ENCODE data around the gene SELENOK.

The SELENOK gene

GRCh38 chr3:53863145-53863544, 28.5 kb downstream of the SELENOK start:
- Mint-ChIP-seq H3K4me3 (no peak overlapping the region), H3K4me1 (peaks cover 7% of the 10 kb centered on the region), H3K27ac (no peak overlapping the region), H3K9me3 (no peaks in the 10 kb centered on the region), H3K27me3 (no peaks in the 10 kb centered on the region), H3K36me3 (peaks cover 31% of the 10 kb centered on the region)
- ATAC-seq (ENCODE audit: low read depth) = no peak
- DNase-seq (ENCODE audit: low spot score in 2 of 2) = no peak

- Mint-ChIP-seq H3K4me1 (peaks cover 11% of the 10 kb centered on the region), H3K9me3 (no peaks in the 10 kb centered on the region), H3K4me3 (no peak overlapping the region), H3K27ac (no peak overlapping the region), H3K36me3 (peaks cover 22% of the 10 kb centered on the region), H3K27me3 (no peaks in the 10 kb centered on the region)
- no peak for ATAC-seq (ENCODE audit: low read depth)
- DNase-seq (ENCODE audit: low spot score in 2 of 2) = no peak
These were observed 29.4 kb downstream of the SELENOK start for GRCh38 chr3:53862241-53862640.

GRCh38 chr3:53860196-53860595, 31.5 kb downstream of the SELENOK start:
- DNase-seq (ENCODE audit: low spot score in 2 of 2) (no peak), ATAC-seq (ENCODE audit: low read depth) (no peak)
- Mint-ChIP-seq H3K4me1 (peaks cover 23% of the 10 kb centered on the region), H3K27ac (no peak overlapping the region), H3K36me3 (peaks cover 19% of the 10 kb centered on the region), H3K4me3 (no peak overlapping the region), H3K9me3 (no peaks in the 10 kb centered on the region), H3K27me3 (no peaks in the 10 kb centered on the region)

- no peak overlapping the region for H3K4me3 Mint-ChIP-seq
- H3K4me1 Mint-ChIP-seq = peaks cover 23% of the 10 kb centered on the region
- no peaks in the 10 kb centered on the region for H3K9me3 Mint-ChIP-seq
- H3K36me3 Mint-ChIP-seq = peaks cover 14% of the 10 kb centered on the region
- no peak overlapping the region for H3K27ac Mint-ChIP-seq
- H3K27me3 Mint-ChIP-seq = no peaks in the 10 kb centered on the region
- DNase-seq (ENCODE audit: low spot score in 2 of 2) = no peak
- ATAC-seq (ENCODE audit: low read depth) = no peak
These were observed 32.5 kb downstream of the SELENOK start for GRCh38 chr3:53859178-53859577.

- Mint-ChIP-seq H3K27me3 (no peaks in the 10 kb centered on the region), H3K36me3 (peaks cover 11% of the 10 kb centered on the region), H3K9me3 (no peaks in the 10 kb centered on the region), H3K27ac (no peak overlapping the region), H3K4me3 (no peak overlapping the region), H3K4me1 (peaks cover 23% of the 10 kb centered on the region)
- no peak for DNase-seq (ENCODE audit: low spot score in 2 of 2)
- ATAC-seq (ENCODE audit: low read depth) = no peak
These were observed 33.4 kb downstream of the SELENOK start for GRCh38 chr3:53858096-53858741.

- H3K4me3 Mint-ChIP-seq = no peak overlapping the region
- no peaks in the 10 kb centered on the region for H3K9me3 Mint-ChIP-seq
- H3K27me3 Mint-ChIP-seq = no peaks in the 10 kb centered on the region
- H3K4me1 Mint-ChIP-seq = peaks cover 19% of the 10 kb centered on the region
- DNase-seq (ENCODE audit: low spot score in 2 of 2) (no peak), ATAC-seq (ENCODE audit: low read depth) (peak; percentile 60)
- H3K36me3 Mint-ChIP-seq = peaks cover 5% of the 10 kb centered on the region
- H3K27ac Mint-ChIP-seq = no peak overlapping the region
These were observed 34.7 kb downstream of the SELENOK start for GRCh38 chr3:53856964-53857363.

GRCh38 chr3:53850895-53851294, 40.8 kb downstream of the SELENOK start:
- Mint-ChIP-seq H3K27ac (no peak overlapping the region), H3K4me3 (no peak overlapping the region), H3K4me1 (peaks cover 2% of the 10 kb centered on the region), H3K9me3 (no peaks in the 10 kb centered on the region), H3K36me3 (no peaks in the 10 kb centered on the region), H3K27me3 (peaks cover 15% of the 10 kb centered on the region)
- ATAC-seq (ENCODE audit: low read depth) (no peak), DNase-seq (ENCODE audit: low spot score in 2 of 2) (no peak)

GRCh38 chr3:53849916-53850315, 41.7 kb downstream of the SELENOK start:
- Mint-ChIP-seq H3K4me1 (peaks cover 3% of the 10 kb centered on the region), H3K27me3 (peaks cover 15% of the 10 kb centered on the region), H3K4me3 (no peak overlapping the region), H3K9me3 (no peaks in the 10 kb centered on the region), H3K36me3 (no peaks in the 10 kb centered on the region), H3K27ac (no peak overlapping the region)
- ATAC-seq (ENCODE audit: low read depth) (no peak), DNase-seq (ENCODE audit: low spot score in 2 of 2) (no peak)

GRCh38 chr3:53846851-53847155, 44.9 kb downstream of the SELENOK start:
- Mint-ChIP-seq H3K27me3 (peaks cover 18% of the 10 kb centered on the region), H3K4me1 (peaks cover 14% of the 10 kb centered on the region), H3K4me3 (peak overlapping the region; percentile 76), H3K27ac (no peak overlapping the region), H3K9me3 (no peaks in the 10 kb centered on the region), H3K36me3 (no peaks in the 10 kb centered on the region)
- ATAC-seq (ENCODE audit: low read depth) = no peak
- no peak for DNase-seq (ENCODE audit: low spot score in 2 of 2)

- peak; percentile 76 for ATAC-seq (ENCODE audit: low read depth)
- Mint-ChIP-seq H3K4me3 (peak within 1 kb of the TSS; percentile 76), H3K9me3 (no peaks in the 10 kb centered on the region), H3K27me3 (peaks cover 18% of the 10 kb centered on the region), H3K36me3 (no peaks in the 10 kb centered on the region), H3K27ac (no peak within 1 kb of the TSS), H3K4me1 (peaks cover 14% of the 10 kb centered on the region)
- peak; percentile 22 to 33 for DNase-seq (ENCODE audit: low spot score in 2 of 2)
These were observed 45.4 kb downstream of the SELENOK start, which contains the start of the genes CHDH and IL17RB for GRCh38 chr3:53846134-53846850. TSS of gene CHDH (minus strand) at chr3:53846419. CDS start at chr3:53824008, 22,411 bp downstream. TSS of gene IL17RB (plus strand) at chr3:53846568. CDS start at chr3:53846589, 21 bp downstream.

- peaks cover 14% of the 10 kb centered on the region for H3K4me1 Mint-ChIP-seq
- DNase-seq (ENCODE audit: low spot score in 2 of 2) (no peak), ATAC-seq (ENCODE audit: low read depth) (peak; percentile 22)
- peak overlapping the region; percentile 67 for H3K4me3 Mint-ChIP-seq
- no peaks in the 10 kb centered on the region for H3K9me3 Mint-ChIP-seq
- no peak overlapping the region for H3K27ac Mint-ChIP-seq
- peaks cover 18% of the 10 kb centered on the region for H3K27me3 Mint-ChIP-seq
- H3K36me3 Mint-ChIP-seq = no peaks in the 10 kb centered on the region
These were observed 45.9 kb downstream of the SELENOK start for GRCh38 chr3:53845881-53846133.

GRCh38 chr3:53845103-53845880, 46.4 kb downstream of the SELENOK start:
- Mint-ChIP-seq H3K4me1 (peaks cover 14% of the 10 kb centered on the region), H3K27ac (no peak overlapping the region), H3K36me3 (no peaks in the 10 kb centered on the region), H3K9me3 (no peaks in the 10 kb centered on the region), H3K4me3 (peak overlapping the region; percentile 67), H3K27me3 (peaks cover 18% of the 10 kb centered on the region)
- DNase-seq (ENCODE audit: low spot score in 2 of 2) (no peak), ATAC-seq (ENCODE audit: low read depth) (no peak)

- peak overlapping the region; percentile 67 for H3K4me3 Mint-ChIP-seq
- peaks cover 14% of the 10 kb centered on the region for H3K4me1 Mint-ChIP-seq
- H3K36me3 Mint-ChIP-seq = no peaks in the 10 kb centered on the region
- DNase-seq (ENCODE audit: low spot score in 2 of 2) (no peak), ATAC-seq (ENCODE audit: low read depth) (no peak)
- H3K27me3 Mint-ChIP-seq = peaks cover 16% of the 10 kb centered on the region
- no peaks in the 10 kb centered on the region for H3K9me3 Mint-ChIP-seq
- no peak overlapping the region for H3K27ac Mint-ChIP-seq
These were observed 47.2 kb downstream of the SELENOK start for GRCh38 chr3:53844262-53845102.
